GM21367 (cell line): Measurements from ENCODE around the gene GET3.
"Not testable (repeated sequence)": the region's sequence is repeated elsewhere in the genome, so short reads cannot be mapped to it uniquely, and the experiment has no call there.

Source experiments
- ATAC-seq: cut with Tn5 transposase; IDR thresholded peaks from one replicate; pipeline ENCODE4 v1.9.1; 2021; ENCODE audit not compliant: unreplicated experiment

The GET3 gene

DNA sequence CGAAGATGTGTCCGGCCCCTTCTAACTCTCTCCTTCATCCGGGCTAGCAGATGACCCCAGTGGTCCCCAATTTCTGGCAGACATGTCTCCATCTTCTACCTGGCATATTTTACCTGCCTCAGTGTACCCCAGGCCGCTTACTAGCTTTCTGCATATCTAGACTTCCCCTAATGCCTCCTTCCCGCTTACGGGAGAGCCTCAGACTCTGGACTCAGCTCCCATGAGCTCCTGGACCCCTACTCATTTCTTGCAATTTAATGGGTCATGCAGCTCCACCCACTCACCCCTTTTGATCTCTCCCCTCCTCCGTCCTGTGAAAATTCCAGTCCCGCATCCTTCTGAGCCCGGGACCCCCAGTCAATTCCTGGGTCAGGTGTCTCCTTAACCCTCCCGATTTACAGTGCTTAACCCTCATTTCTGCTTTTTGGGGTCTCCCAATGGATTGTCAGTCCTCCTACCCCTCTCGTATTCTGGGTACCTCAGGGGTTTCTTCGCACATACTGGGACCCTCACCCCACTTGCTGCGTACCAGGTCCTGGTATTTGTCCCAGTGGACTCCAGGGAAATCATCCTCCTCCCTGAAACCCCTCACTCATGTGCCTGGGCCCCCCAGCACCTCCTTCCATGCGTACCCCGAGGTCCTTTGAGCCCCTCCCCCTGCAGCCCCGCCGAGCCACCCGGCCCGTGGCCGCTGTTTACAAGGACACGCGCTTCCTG, 53.5 kb downstream of the GET3 start:
- ATAC-seq = no peak

DNA sequence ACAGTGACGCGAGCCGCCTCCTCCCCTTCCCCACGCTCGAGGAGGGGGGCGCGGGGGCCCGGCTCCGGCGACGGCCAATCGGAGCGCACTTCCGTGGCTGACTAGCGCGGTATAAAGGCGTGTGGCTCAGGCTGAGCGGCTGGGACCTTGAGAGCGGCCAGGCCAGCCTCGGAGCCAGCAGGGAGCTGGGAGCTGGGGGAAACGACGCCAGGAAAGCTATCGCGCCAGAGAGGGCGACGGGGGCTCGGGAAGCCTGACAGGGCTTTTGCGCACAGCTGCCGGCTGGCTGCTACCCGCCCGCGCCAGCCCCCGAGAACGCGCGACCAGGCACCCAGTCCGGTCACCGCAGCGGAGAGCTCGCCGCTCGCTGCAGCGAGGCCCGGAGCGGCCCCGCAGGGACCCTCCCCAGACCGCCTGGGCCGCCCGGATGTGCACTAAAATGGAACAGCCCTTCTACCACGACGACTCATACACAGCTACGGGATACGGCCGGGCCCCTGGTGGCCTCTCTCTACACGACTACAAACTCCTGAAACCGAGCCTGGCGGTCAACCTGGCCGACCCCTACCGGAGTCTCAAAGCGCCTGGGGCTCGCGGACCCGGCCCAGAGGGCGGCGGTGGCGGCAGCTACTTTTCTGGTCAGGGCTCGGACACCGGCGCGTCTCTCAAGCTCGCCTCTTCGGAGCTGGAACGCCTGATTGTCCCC, 54.2 kb downstream of the GET3 start, which contains the start of gene JUNB:
TSS of gene JUNB (plus strand) at position 142 of the 706 bp plus-strand sequence. CDS start at position 428, 286 bp downstream.
- ATAC-seq = peak; percentile 32

DNA sequence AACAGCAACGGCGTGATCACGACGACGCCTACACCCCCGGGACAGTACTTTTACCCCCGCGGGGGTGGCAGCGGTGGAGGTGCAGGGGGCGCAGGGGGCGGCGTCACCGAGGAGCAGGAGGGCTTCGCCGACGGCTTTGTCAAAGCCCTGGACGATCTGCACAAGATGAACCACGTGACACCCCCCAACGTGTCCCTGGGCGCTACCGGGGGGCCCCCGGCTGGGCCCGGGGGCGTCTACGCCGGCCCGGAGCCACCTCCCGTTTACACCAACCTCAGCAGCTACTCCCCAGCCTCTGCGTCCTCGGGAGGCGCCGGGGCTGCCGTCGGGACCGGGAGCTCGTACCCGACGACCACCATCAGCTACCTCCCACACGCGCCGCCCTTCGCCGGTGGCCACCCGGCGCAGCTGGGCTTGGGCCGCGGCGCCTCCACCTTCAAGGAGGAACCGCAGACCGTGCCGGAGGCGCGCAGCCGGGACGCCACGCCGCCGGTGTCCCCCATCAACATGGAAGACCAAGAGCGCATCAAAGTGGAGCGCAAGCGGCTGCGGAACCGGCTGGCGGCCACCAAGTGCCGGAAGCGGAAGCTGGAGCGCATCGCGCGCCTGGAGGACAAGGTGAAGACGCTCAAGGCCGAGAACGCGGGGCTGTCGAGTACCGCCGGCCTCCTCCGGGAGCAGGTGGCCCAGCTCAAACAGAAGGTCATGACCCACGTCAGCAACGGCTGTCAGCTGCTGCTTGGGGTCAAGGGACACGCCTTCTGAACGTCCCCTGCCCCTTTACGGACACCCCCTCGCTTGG, 55.0 kb downstream of the GET3 start:
- no peak for ATAC-seq

DNA sequence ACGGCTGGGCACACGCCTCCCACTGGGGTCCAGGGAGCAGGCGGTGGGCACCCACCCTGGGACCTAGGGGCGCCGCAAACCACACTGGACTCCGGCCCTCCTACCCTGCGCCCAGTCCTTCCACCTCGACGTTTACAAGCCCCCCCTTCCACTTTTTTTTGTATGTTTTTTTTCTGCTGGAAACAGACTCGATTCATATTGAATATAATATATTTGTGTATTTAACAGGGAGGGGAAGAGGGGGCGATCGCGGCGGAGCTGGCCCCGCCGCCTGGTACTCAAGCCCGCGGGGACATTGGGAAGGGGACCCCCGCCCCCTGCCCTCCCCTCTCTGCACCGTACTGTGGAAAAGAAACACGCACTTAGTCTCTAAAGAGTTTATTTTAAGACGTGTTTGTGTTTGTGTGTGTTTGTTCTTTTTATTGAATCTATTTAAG, 55.6 kb downstream of the GET3 start:
- ATAC-seq = no peak

DNA sequence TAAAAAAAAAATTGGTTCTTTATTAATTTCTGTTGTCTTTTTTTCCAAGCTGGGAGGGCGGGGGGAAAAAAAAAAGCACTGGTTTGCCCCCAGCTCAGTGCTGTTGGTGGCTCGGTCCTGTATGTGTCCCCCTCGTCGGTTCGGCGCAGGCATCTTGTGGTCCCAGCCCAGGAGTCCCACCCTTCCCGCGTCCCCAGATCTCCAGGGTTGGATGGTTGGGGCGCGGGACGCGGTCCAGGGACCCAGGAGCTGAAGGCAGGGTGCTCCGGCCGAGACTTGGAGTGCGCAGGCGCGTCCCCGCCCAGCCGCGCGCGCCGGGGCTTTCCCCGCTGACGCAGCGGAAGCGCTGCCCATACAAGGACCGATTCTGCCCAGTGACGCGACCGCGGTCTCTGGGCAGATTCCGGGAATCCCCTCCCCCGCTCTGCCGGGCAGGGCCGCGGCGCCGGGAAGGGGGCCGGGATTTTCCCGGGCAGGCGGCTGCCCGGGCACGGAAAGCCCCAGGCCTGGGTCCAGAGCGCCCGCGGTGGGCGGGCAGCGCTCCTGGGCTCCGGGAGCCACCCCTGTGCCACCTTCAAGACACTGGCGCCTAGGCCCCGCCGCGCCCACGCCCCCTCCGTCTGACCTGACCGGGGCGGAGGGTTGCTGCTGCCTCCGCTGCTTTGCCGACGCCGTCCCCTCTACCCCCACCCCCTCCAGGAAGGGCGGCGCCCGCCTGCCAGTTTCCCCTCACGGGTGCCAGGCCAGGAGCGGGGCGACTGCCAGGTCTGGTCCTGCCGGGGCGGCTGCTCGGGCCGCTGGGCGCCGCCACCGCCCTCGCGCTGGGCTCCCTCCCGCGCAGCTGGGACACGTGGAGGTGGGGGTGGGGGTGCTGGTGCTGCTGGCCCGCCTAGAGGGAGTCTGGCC, 56.2 kb downstream of the GET3 start:
- peak; percentile 26 for ATAC-seq

DNA sequence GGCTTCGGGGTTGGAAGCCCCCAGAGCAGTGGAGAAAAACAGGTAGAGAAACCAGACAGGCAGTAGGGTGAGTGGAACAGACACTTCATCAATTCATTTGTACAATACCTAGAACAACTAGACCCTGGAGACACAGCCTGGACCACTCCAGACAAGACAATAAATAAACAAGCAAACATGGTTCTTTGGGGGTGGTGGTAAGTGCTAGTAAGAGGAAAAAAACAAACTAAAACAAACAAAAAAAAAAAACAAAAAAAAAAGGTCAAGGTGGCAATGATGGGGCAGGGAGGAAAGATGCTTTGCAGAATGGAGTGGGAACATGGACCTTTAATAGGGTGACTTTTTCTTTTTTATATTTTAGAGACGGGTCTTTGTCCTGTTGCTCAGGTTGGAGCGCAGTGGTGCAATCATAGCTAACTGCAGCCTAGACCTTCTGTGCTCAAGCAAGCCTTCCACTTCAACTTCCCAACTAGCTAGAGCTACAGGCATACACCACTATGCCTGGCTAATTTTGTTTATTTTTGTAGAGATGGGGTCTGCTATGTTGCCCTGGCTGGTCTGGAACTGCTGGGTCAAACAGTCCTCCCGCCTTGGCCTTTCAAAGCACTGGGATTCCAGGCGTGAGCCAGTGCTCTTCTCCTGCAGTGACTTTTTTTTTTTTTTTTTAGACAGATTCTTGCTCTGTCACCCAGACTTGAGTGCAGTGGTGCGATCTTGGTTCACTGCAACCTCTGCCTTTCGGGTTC, 57.1 kb downstream of the GET3 start:
- no peak for ATAC-seq

DNA sequence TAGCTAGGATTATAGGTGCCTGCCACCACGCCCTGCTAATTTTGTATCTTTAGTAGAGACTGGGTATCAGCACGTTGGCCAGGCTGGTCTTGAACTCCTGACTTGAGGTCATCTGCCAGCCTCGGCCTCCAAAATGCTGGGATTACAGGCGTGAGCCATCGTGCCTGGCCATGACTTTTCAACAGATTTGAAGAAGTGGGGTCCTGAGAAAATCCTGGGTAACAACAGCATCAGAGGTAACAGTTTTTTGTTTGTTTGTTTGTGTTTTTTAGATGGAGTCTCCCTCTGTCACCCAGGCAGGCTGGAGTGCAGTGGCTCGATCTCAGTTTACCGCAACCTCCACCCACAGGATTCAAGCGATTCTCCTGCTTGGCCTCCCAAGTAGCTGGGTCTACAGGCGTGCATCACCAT, 57.7 kb downstream of the GET3 start:
- ATAC-seq = no peak

DNA sequence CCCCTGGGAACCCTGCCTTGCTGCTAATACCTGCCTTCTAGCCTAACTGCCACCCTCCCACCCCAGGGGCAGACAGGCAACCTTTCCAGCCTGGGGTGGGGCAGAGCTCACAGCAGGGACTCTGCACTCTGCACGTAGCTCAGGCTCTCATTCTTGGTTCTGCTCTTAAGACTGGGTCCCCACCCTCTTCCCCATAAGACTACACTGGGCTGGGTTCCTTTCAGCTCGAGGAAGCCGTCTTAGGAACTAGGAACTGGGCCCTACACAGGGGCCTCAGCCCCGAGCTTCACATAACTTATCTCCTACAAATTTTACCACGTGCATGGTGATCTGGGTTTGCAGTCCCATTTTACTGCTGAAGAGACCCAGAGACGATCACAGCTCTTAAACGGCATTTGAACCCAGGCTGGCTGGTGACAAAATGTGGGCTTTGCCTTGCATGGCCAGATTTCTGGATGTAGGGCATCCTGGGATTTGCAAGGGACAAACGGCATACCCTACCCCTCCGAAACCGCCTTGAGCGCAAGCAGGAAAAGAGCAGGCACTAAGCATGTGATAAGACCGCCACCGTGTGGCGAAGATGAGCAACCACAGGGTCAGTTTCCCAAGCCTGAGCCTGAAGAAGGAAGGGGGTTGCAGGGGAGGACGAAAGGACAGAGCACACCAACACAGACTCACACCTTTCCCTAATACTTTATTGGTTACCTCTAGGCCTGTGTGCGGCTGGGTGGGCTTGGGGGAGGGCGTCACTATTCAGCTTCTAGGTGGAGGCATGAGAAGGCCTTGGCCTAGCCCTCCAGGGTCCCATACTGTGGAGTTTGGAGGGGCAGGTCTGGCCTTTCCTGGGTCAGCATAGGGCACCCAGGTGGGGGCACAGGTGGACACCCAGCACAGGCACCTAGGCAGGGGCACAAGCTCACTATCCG, 59.1 kb downstream of the GET3 start:
- ATAC-seq = no peak

DNA sequence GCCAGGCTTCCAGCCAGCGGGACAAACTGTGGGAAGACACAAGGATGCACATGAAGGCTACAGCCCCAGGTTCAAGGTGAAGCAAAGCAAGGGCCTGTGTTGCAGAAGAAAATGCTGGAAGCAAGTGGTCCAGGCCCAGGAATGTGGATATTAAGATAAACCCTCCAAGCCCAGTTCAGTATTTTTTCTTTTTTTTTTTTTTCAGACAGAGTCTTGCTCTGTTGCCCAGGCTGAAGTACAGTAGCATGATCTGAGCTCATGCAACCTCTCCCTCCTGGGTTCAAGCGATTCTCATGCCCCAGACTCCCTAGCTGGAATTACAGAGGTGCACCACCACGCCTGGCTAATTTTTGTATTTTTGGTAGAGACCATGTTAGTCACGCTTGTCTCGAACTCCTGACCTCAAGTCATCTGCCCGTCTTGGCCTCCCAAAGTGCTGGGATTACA, 59.9 kb downstream of the GET3 start:
- ATAC-seq = no peak

DNA sequence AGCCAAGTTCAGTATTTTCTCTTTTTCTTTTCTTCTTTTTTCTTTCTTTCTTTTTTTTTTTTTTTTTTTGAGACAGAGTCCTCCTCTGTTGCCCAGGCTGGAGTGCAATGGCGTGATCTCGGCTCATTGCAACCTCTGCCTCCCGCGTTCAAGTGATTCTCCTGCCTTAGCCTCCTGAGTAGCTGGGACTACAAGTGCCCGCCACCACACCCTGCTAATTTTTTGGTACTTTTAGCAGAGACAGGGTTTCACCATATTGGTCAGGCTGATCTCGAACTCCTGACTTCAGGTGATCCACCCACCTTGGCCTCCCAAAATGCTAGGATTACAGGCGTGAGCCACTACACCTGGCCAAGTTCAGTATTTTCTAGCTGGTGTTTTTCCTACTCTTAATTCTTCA, 60.3 kb downstream of the GET3 start:
- ATAC-seq = not testable (repeated sequence)
